Right kidney (tissue), 1 donor: ENCODE measurements around the gene FFAR1.

ENCODE experiments used
- DNase-seq: peaks from one replicate; pipeline ENCODE4 v3.0.0-alpha.2; 2016

Gene FFAR1

GRCh38 chr19:35389192-35389861 lies 41.6 kb downstream of the FFAR1 start:
- no peak for DNase-seq

- DNase-seq, result no peak
Observed at GRCh38 chr19:35392742-35393715, 45.3 kb downstream of the FFAR1 start.

GRCh38 chr19:35395382-35396199 lies 47.9 kb downstream of the FFAR1 start:
- DNase-seq, result no peak

DNA sequence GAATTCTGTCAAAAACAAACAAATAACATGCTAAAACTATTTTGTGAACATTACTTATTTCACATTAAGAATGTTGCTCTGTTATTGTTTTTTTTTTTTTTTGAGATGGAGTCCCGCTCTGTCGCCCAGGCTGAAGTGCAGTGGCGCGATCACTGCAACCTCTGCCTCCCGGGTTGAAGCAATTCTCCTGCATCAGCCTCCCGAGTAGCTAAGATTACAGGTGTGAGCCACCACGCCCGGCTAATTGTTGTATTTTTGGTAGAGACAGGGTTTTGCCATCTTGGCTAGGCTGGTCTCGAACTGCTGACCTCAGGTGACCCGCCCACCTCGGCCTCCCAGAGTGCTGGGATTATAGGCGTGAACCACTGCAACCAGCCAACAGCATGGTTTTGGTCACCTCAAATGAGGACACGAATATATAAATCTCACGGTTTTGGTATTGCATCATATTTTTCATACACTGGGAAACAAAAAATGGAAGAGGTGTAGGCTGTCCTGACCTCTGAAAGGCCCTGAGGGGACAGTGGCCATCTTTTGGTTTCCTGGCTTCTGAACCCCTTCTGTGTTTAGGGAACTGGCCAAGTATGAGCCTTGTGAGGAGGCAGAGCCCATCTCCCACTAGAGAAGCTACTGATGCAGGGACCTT lies 48.7 kb downstream of the FFAR1 start:
- no peak for DNase-seq

GRCh38 chr19:35397064-35397463 lies 49.4 kb downstream of the FFAR1 start:
- DNase-seq, result no peak
